Activated naive CD8-positive, alpha-beta T cell treated with anti-CD3 and anti-CD28 coated beads, Interleukin-2, amount 10 ng/mL, durations not matched to agents 7 days and 5 days (primary cell): ENCODE data around the gene ICAM3. TPM values are rescaled to one million over a fixed set of nuclear protein-coding genes. Genes with fewer than 3 reads are reported as not detected.

ENCODE experiments used
- ATAC-seq: fragments of 150-1000 bp; cut with Tn5 transposase; one replicate; pipeline ENCODE4 v1.10.0; 2021; ENCODE audit warnings: low read depth, moderate library complexity
- POLR2A ChIA-PET: fragments of 350-600 bp; sonication (Branson Sonifier 250); formaldehyde crosslinking; loops from one replicate; lab custom pipeline; 2021; ENCODE audit warnings: antibody characterized with exemption; lab: Charles Lee
- DNase-seq: peaks from one replicate; pipeline ENCODE4 v3.0.0; 2021
- H3K27ac Mint-ChIP-seq: one replicate; pipeline ENCODE4 v1.8.0; 2022; ENCODE audit warnings: mild to moderate bottlenecking, mixed read lengths
- H3K27me3 Mint-ChIP-seq: one replicate; pipeline ENCODE4 v1.8.0; 2022; ENCODE audit warnings: mild to moderate bottlenecking, moderate library complexity, mixed read lengths
- H3K36me3 Mint-ChIP-seq: one replicate; pipeline ENCODE4 v1.8.0; 2021; ENCODE audit warnings: mild to moderate bottlenecking, mixed read lengths
- H3K4me1 Mint-ChIP-seq: one replicate; pipeline ENCODE4 v1.8.0; 2021; ENCODE audit warnings: mixed read lengths
- H3K4me3 Mint-ChIP-seq: one replicate; pipeline ENCODE4 v1.8.0; 2022; ENCODE audit warnings: mild to moderate bottlenecking, moderate library complexity, mixed read lengths
- H3K9me3 Mint-ChIP-seq: one replicate; pipeline ENCODE4 v1.8.0; 2021; ENCODE audit warnings: mixed read lengths
- total RNA-seq, 2 experiments: library from RNA; stranded (reverse); gene quantifications; one replicate each; pipeline ENCODE4 v1.2.3, GENCODE V29; 2021

ICAM3 gene
- total RNA-seq, 2 experiments from 2014 or later: 182 to 189 TPM

GRCh38 chr19:10305139-10305806, 34.2 kb downstream of the ICAM3 start:
- no peak overlapping the region for H3K4me3 Mint-ChIP-seq
- no peaks in the 10 kb centered on the region for H3K4me1 Mint-ChIP-seq
- H3K27me3 Mint-ChIP-seq: peaks cover 6% of the 10 kb centered on the region
- ATAC-seq (no peak), DNase-seq (no peak)
- H3K36me3 Mint-ChIP-seq: no peaks in the 10 kb centered on the region
- no peak overlapping the region for H3K27ac Mint-ChIP-seq
- no peaks in the 10 kb centered on the region for H3K9me3 Mint-ChIP-seq
- POLR2A ChIA-PET: no interaction called here

GRCh38 chr19:10299545-10300458, 39.6 kb downstream of the ICAM3 start:
- POLR2A ChIA-PET: no interaction called here
- ATAC-seq (no peak), DNase-seq (no peak)
- Mint-ChIP-seq H3K4me1 (peaks cover 6% of the 10 kb centered on the region), H3K9me3 (no peaks in the 10 kb centered on the region), H3K36me3 (peaks cover 3% of the 10 kb centered on the region), H3K4me3 (no peak overlapping the region), H3K27me3 (peaks cover 26% of the 10 kb centered on the region), H3K27ac (no peak overlapping the region)

GRCh38 chr19:10295847-10296591, 43.4 kb downstream of the ICAM3 start:
- Mint-ChIP-seq H3K4me1 (peaks cover 21% of the 10 kb centered on the region), H3K27ac (peak overlapping the region; percentile 78), H3K27me3 (peaks cover 57% of the 10 kb centered on the region), H3K36me3 (peaks cover 6% of the 10 kb centered on the region), H3K9me3 (peaks cover 3% of the 10 kb centered on the region), H3K4me3 (peak overlapping the region; percentile 82)
- DNase-seq (no peak), ATAC-seq (no peak)
- POLR2A ChIA-PET: interaction anchor here (0.5 to 2.1 kb wide), 5 partner anchors 9 to 195 kb away, joined by 3 to 9 read pairs (median 3); partner anchors contain the start of genes ICAM1, ICAM4 and TYK2

- DNase-seq (peak; percentile 77), ATAC-seq (peak; percentile 73)
- Mint-ChIP-seq H3K27ac (peak overlapping the region; percentile 78), H3K4me3 (peak overlapping the region; percentile 82), H3K9me3 (peaks cover 3% of the 10 kb centered on the region), H3K36me3 (peaks cover 6% of the 10 kb centered on the region), H3K4me1 (peaks cover 26% of the 10 kb centered on the region), H3K27me3 (peaks cover 63% of the 10 kb centered on the region)
- POLR2A ChIA-PET: interaction anchor here (0.6 to 2.1 kb wide), 3 partner anchors 9 to 85 kb away, joined by 3 to 9 read pairs (median 3); partner anchors contain the start of genes ICAM1, ICAM4 and TYK2
Observed at GRCh38 chr19:10295305-10295846, 44.0 kb downstream of the ICAM3 start.

- DNase-seq (no peak), ATAC-seq (no peak)
- H3K36me3 Mint-ChIP-seq: peaks cover 6% of the 10 kb centered on the region
- H3K27me3 Mint-ChIP-seq: peaks cover 64% of the 10 kb centered on the region
- H3K4me3 Mint-ChIP-seq: no peak overlapping the region
- no peak overlapping the region for H3K27ac Mint-ChIP-seq
- peaks cover 3% of the 10 kb centered on the region for H3K9me3 Mint-ChIP-seq
- H3K4me1 Mint-ChIP-seq: peaks cover 30% of the 10 kb centered on the region
- POLR2A ChIA-PET: interaction anchor here (0.7 kb wide), 1 partner anchor 24 kb away, joined by 3 read pairs; the partner anchor contains the start of gene ICAM1
Observed at GRCh38 chr19:10294368-10294697, 45.1 kb downstream of the ICAM3 start.

- H3K27ac Mint-ChIP-seq: no peak overlapping the region
- POLR2A ChIA-PET: interaction anchor here (0.7 kb wide), 1 partner anchor 23 kb away, joined by 3 read pairs; the partner anchor contains the start of gene ICAM1
- peaks cover 34% of the 10 kb centered on the region for H3K4me1 Mint-ChIP-seq
- peaks cover 3% of the 10 kb centered on the region for H3K9me3 Mint-ChIP-seq
- H3K27me3 Mint-ChIP-seq: peaks cover 69% of the 10 kb centered on the region
- H3K4me3 Mint-ChIP-seq: no peak overlapping the region
- no peak for ATAC-seq
- H3K36me3 Mint-ChIP-seq: peaks cover 6% of the 10 kb centered on the region
- DNase-seq: no peak
Observed at GRCh38 chr19:10293637-10294367, 45.6 kb downstream of the ICAM3 start.

GRCh38 chr19:10292789-10293636, 46.4 kb downstream of the ICAM3 start:
- Mint-ChIP-seq H3K4me3 (peak overlapping the region; percentile 77), H3K27me3 (peaks cover 75% of the 10 kb centered on the region), H3K27ac (peak overlapping the region; percentile 76), H3K36me3 (peaks cover 6% of the 10 kb centered on the region), H3K9me3 (peaks cover 3% of the 10 kb centered on the region), H3K4me1 (peaks cover 39% of the 10 kb centered on the region)
- ATAC-seq (no peak), DNase-seq (no peak)
- POLR2A ChIA-PET: interaction anchor here (1.4 to 5.0 kb wide), 2 partner anchors 22 to 87 kb away, joined by 3 to 60 read pairs; partner anchors contain the start of gene ICAM1

GRCh38 chr19:10292206-10292788, 47.1 kb downstream of the ICAM3 start:
- peak; percentile 13 for ATAC-seq
- peaks cover 82% of the 10 kb centered on the region for H3K27me3 Mint-ChIP-seq
- peaks cover 3% of the 10 kb centered on the region for H3K9me3 Mint-ChIP-seq
- POLR2A ChIA-PET: interaction anchor here (1.1 to 5.0 kb wide), 3 partner anchors 22 to 88 kb away, joined by 3 to 60 read pairs (median 6); partner anchors contain the start of genes ICAM1 and RAVER1
- peak overlapping the region; percentile 77 for H3K4me3 Mint-ChIP-seq
- DNase-seq: peak; percentile 83
- H3K27ac Mint-ChIP-seq: peak overlapping the region; percentile 76
- H3K4me1 Mint-ChIP-seq: peaks cover 41% of the 10 kb centered on the region
- peaks cover 8% of the 10 kb centered on the region for H3K36me3 Mint-ChIP-seq

GRCh38 chr19:10291554-10292205, 47.7 kb downstream of the ICAM3 start:
- DNase-seq (no peak), ATAC-seq (peak; percentile 1)
- H3K36me3 Mint-ChIP-seq: peaks cover 8% of the 10 kb centered on the region
- peak overlapping the region; percentile 77 for H3K4me3 Mint-ChIP-seq
- H3K27me3 Mint-ChIP-seq: peaks cover 77% of the 10 kb centered on the region
- POLR2A ChIA-PET: interaction anchor here (0.8 to 5.0 kb wide), 5 partner anchors 11 to 89 kb away, joined by 3 to 60 read pairs (median 4); partner anchors contain the start of genes ICAM1, RAVER1 and TYK2
- peaks cover 42% of the 10 kb centered on the region for H3K4me1 Mint-ChIP-seq
- H3K9me3 Mint-ChIP-seq: peaks cover 3% of the 10 kb centered on the region
- H3K27ac Mint-ChIP-seq: peak overlapping the region; percentile 63

- ATAC-seq: peak; percentile 8
Observed at GRCh38 chr19:10290876-10291553, 48.4 kb downstream of the ICAM3 start.

More at GRCh38 chr19:10290876-10291553, 48.4 kb downstream of the ICAM3 start:
- peaks cover 75% of the 10 kb centered on the region for H3K27me3 Mint-ChIP-seq
- no peak overlapping the region for H3K27ac Mint-ChIP-seq
- POLR2A ChIA-PET: interaction anchor here (0.8 to 5.0 kb wide), 4 partner anchors 11 to 90 kb away, joined by 3 to 60 read pairs (median 5); partner anchors contain the start of genes ICAM1, RAVER1 and TYK2
- peak overlapping the region; percentile 77 for H3K4me3 Mint-ChIP-seq
- DNase-seq: peak; percentile 71
- H3K4me1 Mint-ChIP-seq: peaks cover 49% of the 10 kb centered on the region
- H3K36me3 Mint-ChIP-seq: peaks cover 11% of the 10 kb centered on the region
- H3K9me3 Mint-ChIP-seq: peaks cover 3% of the 10 kb centered on the region
